GM19438 (cell line): Measurements from ENCODE around the gene KCNA5.

Source experiments
- ATAC-seq: cut with Tn5 transposase; IDR thresholded peaks from one replicate; pipeline ENCODE4 v1.9.1; 2021; ENCODE audit warnings: low read depth; ENCODE audit not compliant: unreplicated experiment

Gene KCNA5

DNA sequence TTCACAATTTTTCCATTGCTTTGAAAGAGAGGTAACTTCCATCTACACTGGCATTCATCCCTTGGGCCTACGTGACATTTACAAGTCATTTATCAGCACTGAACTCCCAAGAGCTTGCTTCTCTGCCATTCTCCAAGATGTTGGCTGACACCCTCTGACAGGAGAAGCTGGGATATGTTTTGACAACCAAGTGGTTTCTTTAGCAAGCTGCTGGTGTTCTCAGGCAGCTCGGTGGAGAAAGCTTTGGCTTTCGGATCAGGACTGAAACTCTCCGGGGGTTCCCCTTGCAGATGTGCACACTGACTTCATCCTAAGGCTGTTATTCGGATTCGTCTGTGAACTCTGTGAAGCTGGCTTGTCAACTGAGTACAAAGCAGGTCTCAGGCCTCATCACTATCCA is 15.7 kb downstream of the KCNA5 start:
- ATAC-seq: no peak

DNA sequence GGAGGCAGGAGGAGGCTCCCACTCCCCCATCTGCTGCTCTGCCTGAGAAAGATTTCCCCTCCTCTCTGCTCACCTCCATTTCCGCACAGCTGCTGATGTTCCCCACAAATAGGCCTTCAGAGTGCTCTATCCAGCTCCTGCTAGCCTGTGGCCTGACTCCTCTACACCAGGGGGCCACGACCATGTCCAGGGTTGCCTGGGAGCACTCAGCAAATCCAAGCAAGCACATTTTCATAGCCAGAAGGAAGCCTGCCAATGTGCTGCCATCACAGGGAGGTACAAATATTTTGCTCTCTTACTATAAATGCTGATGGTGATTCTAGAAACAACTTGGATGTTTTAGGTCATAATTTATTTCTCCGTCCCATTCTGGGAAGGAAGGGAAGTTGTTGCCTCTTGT is 17.3 kb downstream of the KCNA5 start:
- no peak for ATAC-seq

DNA sequence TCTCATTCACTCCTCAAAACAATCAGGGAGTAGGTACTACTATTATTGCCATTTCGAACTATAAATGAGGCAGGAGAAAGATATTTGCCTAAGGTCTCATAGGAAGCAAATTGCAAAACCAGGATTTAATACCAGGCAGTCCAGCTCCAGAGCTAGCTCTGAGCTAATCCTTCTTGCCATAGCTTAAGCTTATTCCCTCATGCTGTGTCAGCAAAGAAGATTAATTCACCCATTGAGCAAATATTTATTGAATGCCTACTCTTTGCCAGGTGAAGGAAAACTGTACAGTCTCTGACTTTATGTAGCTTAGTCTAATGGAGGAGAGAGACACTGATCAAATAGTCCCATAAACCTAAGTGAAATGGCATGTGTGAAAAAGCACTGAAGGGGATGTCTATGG is 19.5 kb downstream of the KCNA5 start:
- no peak for ATAC-seq

DNA sequence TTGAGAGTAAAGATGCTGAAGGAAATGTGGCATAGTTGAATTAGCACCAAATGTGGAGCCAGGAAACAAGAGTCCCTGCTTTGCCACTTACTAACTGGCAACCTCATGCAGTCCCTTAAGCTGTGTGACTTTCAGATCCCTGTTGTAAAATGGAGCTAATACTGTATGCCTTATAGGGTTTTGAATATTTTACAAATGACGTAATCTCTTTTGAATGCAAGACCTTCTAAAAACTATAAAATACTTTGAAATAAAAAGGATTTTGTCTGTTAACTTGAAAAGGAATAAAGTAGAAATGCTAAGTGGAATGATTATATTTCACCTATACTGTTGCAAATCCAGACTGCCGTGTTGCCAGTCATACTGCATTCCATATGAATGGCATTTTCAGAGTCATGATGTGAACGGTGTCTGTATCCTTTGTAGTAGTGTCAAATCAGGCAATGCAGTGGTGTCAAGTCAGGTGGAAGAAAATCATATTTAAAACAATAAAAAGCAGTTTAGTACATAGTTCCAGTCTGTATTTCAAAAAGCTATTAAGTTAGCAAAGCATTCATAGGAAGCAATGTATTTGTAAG is 21.3 kb downstream of the KCNA5 start:
- ATAC-seq: no peak

DNA sequence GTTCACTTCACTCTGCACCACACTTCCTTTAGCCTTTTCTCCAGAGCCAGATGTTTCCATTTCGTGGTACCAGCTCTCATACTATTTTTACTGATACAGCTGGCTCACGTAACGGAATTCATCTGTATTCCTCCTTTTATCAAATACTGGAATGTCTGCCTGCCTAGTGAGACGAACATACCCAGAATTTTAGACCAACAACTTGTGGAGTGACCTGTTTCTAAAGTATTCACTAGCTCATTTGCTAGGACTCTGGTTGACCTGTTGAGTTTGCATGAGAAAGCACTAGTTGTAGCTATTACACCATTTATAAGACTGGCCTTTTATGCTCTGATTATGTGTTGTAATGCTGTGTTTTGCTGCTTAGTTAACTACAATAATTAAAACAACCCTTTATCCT is 22.6 kb downstream of the KCNA5 start:
- ATAC-seq: no peak

DNA sequence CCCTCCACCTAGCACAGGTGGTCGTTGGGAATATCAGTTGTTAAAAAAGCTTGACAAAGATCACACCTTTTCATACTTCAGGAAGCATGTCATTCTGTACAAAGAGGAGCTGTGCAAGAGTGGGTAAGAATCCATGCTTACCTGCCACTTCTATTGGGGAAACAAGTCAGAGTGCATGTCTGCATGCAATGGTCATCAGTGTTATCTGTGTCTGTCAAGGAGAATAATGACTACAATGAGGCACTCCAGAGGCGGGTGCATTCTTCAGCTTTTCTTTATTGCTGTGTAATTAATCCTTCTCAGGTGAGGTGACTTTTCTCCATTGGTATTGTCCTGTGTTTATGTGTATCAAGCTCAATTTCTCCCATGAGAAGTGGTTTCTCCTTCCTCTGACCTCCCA is 24.4 kb downstream of the KCNA5 start:
- ATAC-seq: no peak

DNA sequence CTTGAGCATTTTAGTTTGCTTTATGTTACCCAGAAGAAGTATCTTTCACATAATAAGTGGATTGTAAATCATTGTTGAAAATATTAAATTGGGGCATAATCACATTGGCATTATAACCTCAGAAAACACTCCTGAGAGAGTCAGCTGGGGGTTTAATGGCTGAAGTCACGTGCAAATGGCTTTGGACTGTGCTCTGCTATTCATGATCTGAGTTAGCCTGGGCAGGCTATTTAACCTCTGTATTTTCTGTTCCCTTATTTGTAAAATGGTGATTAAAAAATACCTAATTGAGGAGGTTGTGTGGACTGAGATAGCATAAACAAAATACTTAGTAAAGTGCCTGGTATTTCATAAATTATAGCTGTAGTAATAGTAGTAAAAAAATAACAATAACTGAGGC is 24.9 kb downstream of the KCNA5 start:
- ATAC-seq: no peak

DNA sequence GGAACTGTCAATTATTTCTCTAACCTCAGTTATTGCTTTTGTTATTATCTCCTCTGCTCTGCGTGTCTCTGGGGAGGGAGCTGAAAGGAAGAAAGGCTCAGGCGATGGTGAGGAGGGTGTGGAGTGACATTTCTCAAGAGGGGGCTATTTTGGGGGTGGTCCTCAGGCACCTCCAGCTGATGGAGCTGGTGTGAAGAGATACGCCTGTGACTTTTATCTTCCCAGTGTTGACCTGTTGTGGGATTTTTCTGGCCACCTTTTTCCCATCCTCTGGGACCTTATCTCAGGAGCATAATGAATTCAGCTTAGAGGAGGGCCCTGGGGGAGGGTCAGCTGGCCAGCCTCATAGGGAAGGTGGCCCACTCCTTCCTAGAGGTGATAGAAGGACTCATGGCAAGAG is 26.4 kb downstream of the KCNA5 start:
- ATAC-seq: no peak

DNA sequence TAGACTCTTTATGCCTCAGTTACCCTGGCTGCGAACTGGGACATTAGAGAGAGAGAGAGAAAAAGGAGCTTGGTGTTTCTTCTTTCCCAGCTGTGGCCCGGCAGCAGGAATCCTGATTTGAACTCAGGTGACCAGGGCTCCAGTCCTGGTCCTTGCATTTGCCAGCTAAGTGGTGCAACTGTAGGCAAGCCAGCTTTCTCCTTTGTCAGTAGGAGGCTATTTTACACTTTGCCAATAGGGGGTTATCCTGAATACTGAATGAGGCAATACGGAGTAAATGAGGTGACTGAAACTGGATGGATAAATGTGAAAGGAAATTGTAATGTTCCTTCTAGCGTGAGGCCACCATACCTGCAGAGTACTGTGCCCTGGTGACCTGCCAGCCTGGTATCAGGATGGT is 27.8 kb downstream of the KCNA5 start:
- no peak for ATAC-seq

DNA sequence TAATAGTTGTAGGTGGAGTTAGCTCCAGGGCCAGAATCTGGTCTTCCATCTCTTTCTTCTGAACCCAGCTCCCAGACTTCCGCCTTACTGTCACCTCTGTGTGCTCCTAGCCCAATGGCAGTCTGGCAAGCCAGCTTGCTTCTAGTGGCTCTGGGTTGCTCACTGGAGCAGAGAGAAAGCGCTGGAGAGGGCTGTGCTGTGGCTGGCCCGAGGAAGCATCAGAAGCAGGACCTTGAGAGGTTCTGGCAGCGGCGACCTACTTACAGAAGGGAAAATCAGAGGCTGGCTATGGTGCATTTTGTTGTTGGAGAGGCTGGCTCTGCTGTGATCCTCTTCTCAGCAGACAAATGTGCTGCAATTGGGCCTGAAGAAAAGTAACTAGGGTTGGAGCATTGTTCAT is 28.6 kb downstream of the KCNA5 start:
- ATAC-seq: no peak

DNA sequence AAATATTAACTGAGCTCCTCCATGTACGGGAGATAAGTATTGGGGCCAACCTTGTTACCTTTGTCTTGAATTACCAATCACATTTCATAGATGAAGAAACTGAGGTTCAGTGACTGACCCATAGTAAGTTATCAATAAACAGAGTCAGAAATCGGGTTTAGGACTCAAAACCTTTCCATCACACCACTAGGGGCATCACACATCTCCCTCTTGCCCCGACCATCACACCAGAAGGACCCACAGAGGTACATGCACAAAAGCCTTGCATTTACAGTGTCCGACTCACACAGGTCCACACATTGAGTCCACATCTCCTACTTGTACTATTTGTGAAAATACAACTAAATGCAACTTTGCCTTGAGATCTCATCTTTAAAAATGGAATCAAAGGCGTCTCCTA is 29.4 kb downstream of the KCNA5 start:
- no peak for ATAC-seq

DNA sequence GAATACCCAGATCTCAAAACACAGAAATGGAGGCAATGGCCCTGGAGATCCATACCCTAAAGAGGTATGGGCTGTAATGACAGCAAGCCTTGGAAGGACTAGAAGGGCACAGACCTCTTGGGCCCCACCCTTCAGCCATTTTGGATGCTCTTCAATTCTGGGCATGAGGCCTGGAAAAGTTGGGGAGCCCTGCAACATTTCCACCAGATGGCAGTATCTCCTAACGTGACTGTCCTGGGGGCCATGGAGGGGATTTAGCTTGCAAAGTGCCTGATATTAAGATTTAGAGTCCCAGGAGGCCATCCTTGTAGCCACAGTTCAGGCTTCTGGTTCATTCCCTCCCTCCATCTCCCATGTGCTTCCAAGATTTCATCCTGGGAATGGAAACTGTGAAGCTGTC is 30.2 kb downstream of the KCNA5 start:
- no peak for ATAC-seq

DNA sequence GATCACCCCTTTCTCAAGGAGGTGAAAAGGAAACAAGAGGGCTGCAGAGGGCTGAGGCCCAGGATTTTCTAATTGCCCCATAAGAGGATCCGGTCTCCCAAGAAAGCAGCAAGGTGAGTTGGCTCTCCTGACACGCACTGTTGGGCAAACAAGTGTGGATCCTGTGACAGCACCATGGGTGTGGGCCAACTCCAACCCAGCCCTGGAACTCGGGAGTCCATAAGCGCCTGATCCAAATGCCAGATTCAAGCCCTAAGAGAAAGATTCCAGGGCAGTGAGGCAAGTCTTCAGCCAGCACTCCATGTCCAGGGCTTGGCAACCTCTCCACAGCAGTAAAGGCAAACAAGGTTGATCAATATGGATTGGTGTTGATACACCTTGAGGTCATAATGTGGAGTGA is 33.1 kb downstream of the KCNA5 start:
- ATAC-seq: no peak

DNA sequence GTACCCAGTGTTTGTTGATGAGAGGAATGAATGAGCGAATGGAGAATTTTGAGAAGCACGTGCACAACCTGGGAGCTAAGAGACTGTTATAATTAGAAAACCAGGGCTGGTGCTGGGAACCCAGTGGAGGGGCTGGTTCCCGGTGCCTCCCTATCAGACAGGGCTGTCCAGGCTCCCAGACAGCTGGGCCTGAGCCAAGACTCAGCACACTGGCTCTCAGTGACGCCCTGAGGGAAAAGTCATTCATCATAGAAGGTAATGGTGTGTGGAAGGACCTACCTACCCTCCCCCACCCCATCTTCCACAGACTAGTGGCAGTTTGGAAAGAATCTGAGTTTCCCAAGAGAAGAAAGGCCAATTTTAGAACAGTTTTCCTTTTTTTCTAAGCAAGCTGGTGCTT is 34.7 kb downstream of the KCNA5 start:
- no peak for ATAC-seq

DNA sequence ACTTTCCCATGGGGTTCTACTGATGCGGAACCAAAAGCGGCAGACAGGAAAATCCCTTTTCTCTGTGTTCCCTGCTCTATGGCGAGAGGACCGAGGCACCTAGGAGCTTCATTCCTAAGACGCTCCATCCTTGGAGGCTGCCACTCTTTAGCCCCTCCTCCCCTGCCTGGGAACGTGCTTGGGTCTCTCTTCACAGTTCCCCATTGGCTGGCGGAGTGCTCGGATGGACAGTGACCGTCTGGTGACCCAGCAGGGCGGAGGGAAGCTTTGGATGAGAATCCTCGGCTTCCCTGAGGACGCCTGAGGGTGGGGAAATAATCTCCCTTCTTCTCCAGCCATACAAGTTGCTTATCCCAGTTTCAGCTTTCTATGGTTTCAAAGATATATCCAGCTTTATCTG is 37.3 kb downstream of the KCNA5 start:
- ATAC-seq: no peak

DNA sequence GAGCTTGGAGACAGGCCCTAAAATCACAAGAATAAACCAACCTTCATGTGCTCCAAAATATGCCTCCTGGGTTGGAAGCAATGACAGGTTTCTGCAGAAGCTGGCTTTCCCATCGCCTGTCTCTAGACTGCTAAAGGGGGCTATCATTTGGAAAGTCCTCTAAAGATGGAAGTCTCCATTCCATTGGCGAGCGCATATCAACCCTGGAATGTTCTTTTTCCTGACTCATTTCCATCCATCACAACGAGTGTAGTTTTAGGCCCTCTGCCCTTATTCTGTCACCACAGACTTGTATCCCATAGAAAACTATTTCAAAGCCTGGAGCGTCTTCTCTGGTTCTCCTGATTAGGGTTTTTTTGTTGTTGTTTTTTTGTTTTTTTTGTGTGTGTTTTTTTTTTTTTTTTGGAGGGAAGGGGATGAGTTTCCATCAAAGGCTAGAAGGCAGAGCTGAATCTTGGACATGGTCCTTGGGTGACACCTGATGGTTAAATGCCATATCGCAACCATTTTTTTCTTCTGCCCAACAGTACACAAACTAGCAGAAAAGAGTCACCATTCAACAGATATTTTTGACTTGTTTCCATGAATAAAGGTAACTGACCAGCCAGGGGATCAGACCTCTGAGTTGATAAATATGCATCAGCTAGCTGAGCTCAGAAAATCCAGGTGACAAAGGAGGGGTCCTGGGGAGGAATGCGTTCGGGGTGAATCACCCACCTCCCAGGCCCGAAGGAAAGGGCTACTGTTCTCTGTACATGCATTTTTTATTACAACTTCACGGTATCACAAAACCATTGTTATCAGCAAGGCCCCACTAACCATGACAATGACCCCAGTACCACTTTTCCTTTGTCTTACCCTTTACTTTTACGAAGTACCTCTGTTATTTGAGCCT is 40.5 kb downstream of the KCNA5 start:
- ATAC-seq: no peak

DNA sequence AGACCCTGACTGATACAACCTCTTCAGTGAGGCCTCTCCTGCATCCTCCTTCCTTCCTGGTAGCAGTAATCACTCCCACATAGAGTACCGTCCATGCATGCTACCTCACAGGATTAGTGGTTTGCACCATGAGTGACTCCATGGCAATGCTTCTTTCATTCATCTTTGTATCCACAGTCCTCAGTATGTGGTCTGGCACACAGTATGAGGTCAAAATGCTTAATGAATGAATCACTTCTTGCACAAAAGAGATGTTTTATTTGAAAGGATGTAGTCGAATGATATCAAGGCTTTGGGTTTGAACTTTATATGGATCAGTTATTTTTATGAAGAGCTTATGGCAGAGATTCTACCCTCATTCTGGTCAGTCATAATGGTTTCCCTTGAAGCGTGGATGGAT is 42.2 kb downstream of the KCNA5 start:
- no peak for ATAC-seq

DNA sequence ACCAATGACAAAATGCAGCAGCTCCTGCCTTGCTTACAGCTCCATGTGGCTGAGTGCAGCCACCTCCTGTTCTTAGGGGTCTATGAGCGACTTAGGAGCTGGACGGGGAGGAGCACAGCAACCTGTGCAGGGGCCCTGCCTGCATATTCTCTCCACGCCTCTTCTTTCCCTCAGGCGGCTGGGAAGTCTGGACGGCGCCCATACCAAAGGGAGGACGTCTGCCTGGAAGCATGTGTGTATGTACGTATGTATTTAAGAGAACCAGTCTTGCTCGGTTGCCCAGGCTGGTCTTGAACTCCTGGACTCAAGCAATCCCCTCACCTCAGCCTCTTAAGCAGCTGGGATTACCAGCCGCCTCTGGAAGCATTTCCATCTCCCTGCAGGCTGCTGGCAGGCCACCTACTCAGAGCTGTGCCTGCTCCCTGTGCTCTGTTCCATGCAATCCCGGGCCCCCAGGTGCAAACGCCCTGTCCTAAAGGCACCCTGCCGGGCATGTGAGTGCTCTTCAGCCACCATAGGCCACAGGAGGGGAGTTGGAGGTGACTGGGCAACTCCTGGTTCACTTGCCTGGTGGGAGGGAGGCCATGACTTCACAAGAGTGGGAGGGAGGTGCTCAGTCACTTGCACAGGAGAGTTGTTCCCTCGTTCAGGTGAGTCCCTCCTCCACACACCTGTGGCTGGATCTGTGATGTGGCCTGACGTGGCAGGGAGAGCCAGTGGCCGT is 44.3 kb downstream of the KCNA5 start:
- no peak for ATAC-seq

DNA sequence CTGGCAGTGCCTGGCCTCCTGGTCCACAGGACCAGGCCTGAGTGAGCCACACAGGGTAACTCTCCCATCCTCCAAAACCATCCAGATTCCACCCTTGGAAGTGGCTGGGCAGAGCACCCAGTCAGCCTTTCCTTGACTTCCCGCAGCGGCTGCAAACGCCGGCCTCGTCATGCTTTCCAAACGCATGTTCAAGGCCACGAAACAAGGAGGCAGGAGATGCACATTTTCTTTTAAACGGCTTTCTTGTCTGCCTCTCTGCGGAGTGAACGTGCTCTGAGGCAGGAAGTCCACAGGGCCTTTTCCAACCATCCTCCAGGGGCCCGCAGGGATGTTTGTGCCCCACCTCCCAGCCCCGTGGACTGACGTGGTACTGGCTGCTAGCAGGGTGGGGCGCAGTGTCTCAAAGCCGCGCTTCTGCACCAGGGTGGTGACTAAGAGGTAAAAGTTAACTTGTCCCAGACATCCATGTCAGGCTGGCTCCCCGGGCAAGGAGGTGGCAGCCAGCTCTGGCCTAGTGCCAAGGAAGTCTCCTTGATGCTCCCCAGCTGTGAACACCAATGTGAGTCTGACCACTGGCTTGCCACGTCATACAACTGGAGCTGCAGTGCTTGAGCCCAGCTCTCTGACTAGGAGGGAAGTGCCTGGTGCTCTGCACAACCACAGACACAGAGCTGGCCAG is 45.0 kb downstream of the KCNA5 start:
- ATAC-seq: no peak

DNA sequence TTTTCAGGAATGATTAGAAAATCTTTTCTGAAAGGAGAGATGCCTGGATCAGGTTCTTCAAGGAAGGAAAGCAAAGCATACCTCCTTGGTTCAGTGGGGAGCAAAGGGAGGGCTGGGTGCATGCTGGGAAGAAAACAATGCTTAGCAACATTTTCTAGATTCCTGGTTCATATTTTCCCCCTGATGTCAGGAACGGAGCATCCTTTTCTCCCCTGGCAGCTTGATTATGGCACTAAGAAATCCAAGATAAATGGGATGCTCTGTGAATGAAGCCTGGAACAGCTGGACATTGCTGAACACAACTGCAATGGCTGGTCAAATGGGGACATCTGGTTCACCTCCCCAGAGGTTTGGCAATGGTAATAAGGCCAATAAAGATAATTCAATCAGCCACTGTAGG is 50.9 kb downstream of the KCNA5 start:
- ATAC-seq: no peak

DNA sequence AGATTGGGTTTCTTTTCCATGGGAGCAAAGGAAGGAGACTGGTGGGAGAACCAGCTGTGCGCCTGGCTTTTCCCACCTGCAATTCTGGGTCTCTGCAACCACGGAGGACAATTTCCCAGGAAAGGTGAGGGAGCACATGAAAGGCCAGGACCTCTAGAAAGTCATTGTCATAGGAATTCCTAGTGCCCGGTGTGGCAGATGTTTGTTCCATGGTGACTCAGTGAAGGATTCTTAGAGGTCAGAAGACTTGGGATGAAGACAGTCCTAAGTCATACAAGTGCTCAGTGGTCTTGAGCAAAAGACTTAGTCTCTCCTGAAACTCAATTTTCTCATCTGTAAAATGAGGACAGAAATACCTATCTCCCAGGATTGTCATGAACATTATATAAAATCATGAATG is 51.3 kb downstream of the KCNA5 start:
- ATAC-seq: no peak
